ENCODE data around the gene INHBB.

Gene INHBB

DNA sequence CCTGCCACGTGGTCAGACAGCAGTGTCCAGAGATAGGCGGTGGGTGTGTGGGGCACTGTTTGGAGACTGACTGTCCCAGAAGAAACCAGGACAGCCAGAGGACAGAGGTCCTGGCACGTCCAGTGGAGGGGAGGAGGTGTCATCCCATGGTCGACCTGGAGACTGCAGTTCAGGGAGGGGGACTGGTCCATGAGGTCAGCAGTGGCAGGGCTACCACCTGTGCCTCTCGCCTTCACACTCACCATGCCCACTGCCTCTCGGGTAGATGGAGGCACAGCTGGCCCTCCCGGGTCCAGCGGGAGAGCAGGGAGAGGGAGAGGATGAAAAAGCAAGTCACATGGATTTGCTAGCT is 53.9 kb downstream of the INHBB start:
- DNase-seq, result no peak

DNA sequence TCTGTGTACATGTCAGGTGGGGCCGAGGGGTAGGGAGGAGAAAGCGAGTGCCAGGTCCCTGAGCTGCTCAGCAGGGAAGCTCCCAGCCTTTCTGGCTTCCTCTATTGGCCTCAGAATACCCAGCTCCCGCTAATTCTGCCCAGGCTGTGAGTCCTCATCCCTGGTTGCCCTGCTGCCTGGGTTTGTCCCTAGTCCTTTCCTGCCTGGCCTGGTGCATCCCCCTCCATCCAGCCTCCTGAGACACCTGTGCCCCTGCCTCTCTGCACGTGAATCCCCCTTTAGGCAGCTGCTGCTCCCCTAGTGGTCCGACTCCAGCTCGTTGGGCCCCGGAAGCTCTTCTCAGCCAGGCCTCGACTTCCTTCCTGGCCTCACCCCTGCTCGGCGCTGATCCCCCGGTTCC is 54.6 kb downstream of the INHBB start:
- DNase-seq, result no peak
